IMR-90 (cell line): Measurements from ENCODE around the gene SMC5. TPM values are rescaled to one million over a fixed set of nuclear protein-coding genes. Genes with fewer than 3 reads are reported as not detected.

Experiments
- ATAC-seq: fragments of 200-7000 bp; cut with Tn5 transposase; 2 replicates; pipeline ENCODE4 v1.9.1; 2020; ENCODE audit warnings: low read depth, mild to moderate bottlenecking, moderate library complexity
- BruUV-seq: library from RNA; stranded (reverse); fragments of 400-500 nt; replicated peaks from 2 replicates; lab custom pipeline; 2021; lab: Mats Ljungman, UMichigan
- CTCF ChIA-PET: fragments of 300-600 bp; formaldehyde crosslinking; extraction: SDS; loops from one replicate; lab custom pipeline; 2021; ENCODE audit warnings: antibody characterized with exemption; lab: Yijun Ruan, JAX
- POLR2A ChIA-PET: fragments of 300-600 bp; sonication (Branson Sonifier 250); formaldehyde crosslinking; loops from one replicate; lab custom pipeline; 2022; ENCODE audit warnings: antibody characterized with exemption; ENCODE audit not compliant: unreplicated experiment; lab: Charles Lee
- DNase-seq: peaks from one replicate; pipeline ENCODE4 v3.0.0; 2013
- H2AFZ ChIP-seq: replicated peaks from 2 replicates; pipeline ENCODE3; 2013; ENCODE audit warnings: low read length, mild to moderate bottlenecking; ENCODE audit not compliant: poor library complexity
- H2AK5ac ChIP-seq: 2 replicates; pipeline ENCODE4 v1.6.1; 2013; ENCODE audit warnings: low read depth, low read length, inconsistent platforms
- H2AK9ac ChIP-seq: replicated peaks from 2 replicates; pipeline ENCODE3; 2013; ENCODE audit warnings: mild to moderate bottlenecking, low read depth, low read length, moderate library complexity; ENCODE audit not compliant: poor library complexity
- H2BK120ac ChIP-seq: 2 replicates; pipeline ENCODE4 v1.6.1; 2013; ENCODE audit warnings: low read depth, low read length, inconsistent platforms
- H2BK15ac ChIP-seq: 3 replicates; pipeline ENCODE4 v1.6.1; 2013; ENCODE audit warnings: low read depth, low read length, inconsistent platforms
- H2BK20ac ChIP-seq: 2 replicates; pipeline ENCODE4 v1.6.1; 2013; ENCODE audit warnings: low read depth, mild to moderate bottlenecking, inconsistent platforms, low read length, moderate library complexity
- H2BK5ac ChIP-seq: 2 replicates; pipeline ENCODE4 v1.6.1; 2013; ENCODE audit warnings: mild to moderate bottlenecking, low read depth, low read length, inconsistent platforms; ENCODE audit not compliant: poor library complexity, severe bottlenecking
- H3K14ac ChIP-seq: replicated peaks from 2 replicates; pipeline ENCODE4 v1.6.1; 2013; ENCODE audit warnings: low read depth, low read length, inconsistent platforms
- H3K18ac ChIP-seq: 2 replicates; pipeline ENCODE4 v1.6.1; 2013; ENCODE audit warnings: low read depth, low read length, control low read depth
- H3K23ac ChIP-seq: 2 replicates; pipeline ENCODE4 v1.6.1; 2013; ENCODE audit warnings: low read depth, low read length, inconsistent platforms
- H3K27ac ChIP-seq: 2 replicates; pipeline ENCODE4 v1.5.1; 2013; ENCODE audit warnings: mild to moderate bottlenecking, control low read depth, low read length; ENCODE audit not compliant: insufficient read depth
- H3K27me3 ChIP-seq: 2 replicates; pipeline ENCODE4 v1.6.1; 2013; ENCODE audit warnings: low read length; ENCODE audit not compliant: control insufficient read depth, insufficient read depth
- H3K36me3 ChIP-seq: 2 replicates; pipeline ENCODE4 v1.6.1; 2013; ENCODE audit warnings: low read length, mixed read lengths; ENCODE audit not compliant: control insufficient read depth, insufficient read depth
- H3K4ac ChIP-seq: 2 replicates; pipeline ENCODE4 v1.6.1; 2013; ENCODE audit warnings: low read depth, low read length, inconsistent platforms
- H3K4me1 ChIP-seq: 2 replicates; pipeline ENCODE4 v1.6.1; 2013; ENCODE audit warnings: low read length, mixed read lengths; ENCODE audit not compliant: control insufficient read depth, insufficient read depth
- H3K4me2 ChIP-seq: 2 replicates; pipeline ENCODE4 v1.6.1; 2013; ENCODE audit warnings: low read depth, mild to moderate bottlenecking, control low read depth, low read length, moderate library complexity
- H3K4me3 ChIP-seq: 2 replicates; pipeline ENCODE4 v1.5.1; 2013; ENCODE audit warnings: low read depth, mild to moderate bottlenecking, control low read depth, low read length, moderate library complexity; ENCODE audit not compliant: insufficient read depth
- H3K56ac ChIP-seq: 2 replicates; pipeline ENCODE4 v1.6.1; 2013; ENCODE audit warnings: low read length, inconsistent platforms; ENCODE audit not compliant: insufficient read depth; ENCODE audit errors: extremely low read depth
- H3K79me1 ChIP-seq, 2 experiments: 2 replicates each; pipeline ENCODE4 v1.6.1; 2013; ENCODE audit warnings: low read length in 2 of 2, inconsistent platforms in 1 of 2, low read depth in 1 of 2
- H3K9ac ChIP-seq: 2 replicates; pipeline ENCODE4 v1.6.1; 2013; ENCODE audit warnings: low read depth, low read length, control low read depth
- H3K9me1 ChIP-seq: 2 replicates; pipeline ENCODE4 v1.6.1; 2013; ENCODE audit warnings: low read length, inconsistent platforms; ENCODE audit not compliant: insufficient read depth
- H3K9me3 ChIP-seq: 2 replicates; pipeline ENCODE4 v1.6.1; 2013; ENCODE audit warnings: low read length; ENCODE audit not compliant: control insufficient read depth, insufficient read depth
- H4K20me1 ChIP-seq: 2 replicates; pipeline ENCODE4 v1.6.1; 2013; ENCODE audit warnings: low read length, inconsistent platforms; ENCODE audit not compliant: insufficient read depth
- H4K5ac ChIP-seq: 2 replicates; pipeline ENCODE4 v1.6.1; 2013; ENCODE audit warnings: mild to moderate bottlenecking, low read depth, low read length, control low read depth
- H4K8ac ChIP-seq, 2 experiments: 2 replicates each; pipeline ENCODE4 v1.6.1; 2013; ENCODE audit warnings: low read depth in 2 of 2, low read length in 2 of 2, control low read depth in 1 of 2, inconsistent platforms in 1 of 2
- H4K91ac ChIP-seq: 2 replicates; pipeline ENCODE4 v1.6.1; 2013; ENCODE audit warnings: low read depth, low read length, inconsistent platforms; ENCODE audit not compliant: insufficient read depth
- BHLHE40 ChIP-seq: fragments of 150-350 bp; IDR thresholded peaks from 2 replicates; pipeline ENCODE4 v1.6.1; 2016; ENCODE audit warnings: mild to moderate bottlenecking, low read depth, low read length
- CEBPB ChIP-seq: IDR thresholded peaks from 2 replicates; pipeline ENCODE4 v1.6.1; 2012; ENCODE audit warnings: low read depth, low read length, improper control_type of control experiment
- CHD1 ChIP-seq: IDR thresholded peaks from 2 replicates; pipeline ENCODE4 v1.6.1; 2012; ENCODE audit warnings: low read depth, low read length, improper control_type of control experiment
- FOS ChIP-seq: fragments of 150-350 bp; IDR thresholded peaks from 2 replicates; pipeline ENCODE4 v1.6.1; 2016; ENCODE audit warnings: low read depth, low read length
- MXI1 ChIP-seq: IDR thresholded peaks from 2 replicates; pipeline ENCODE4 v1.6.1; 2012; ENCODE audit warnings: low read depth, mild to moderate bottlenecking, low read length, moderate library complexity, borderline replicate concordance
- NFE2L2 ChIP-seq: fragments of 150-350 bp; IDR thresholded peaks from 2 replicates; pipeline ENCODE4 v1.6.1; 2016; ENCODE audit warnings: low read depth, mild to moderate bottlenecking, low read length
- POLR2A ChIP-seq: IDR thresholded peaks from 2 replicates; pipeline ENCODE4 v1.6.1; 2012; ENCODE audit warnings: mild to moderate bottlenecking, low read depth, low read length
- RFX5 ChIP-seq: IDR thresholded peaks from 2 replicates; pipeline ENCODE4 v1.8.0; 2012; ENCODE audit warnings: low read depth, mild to moderate bottlenecking, low read length, moderate library complexity
- SMC3 ChIP-seq: fragments of 150-350 bp; IDR thresholded peaks from 2 replicates; pipeline ENCODE4 v1.6.1; 2016; ENCODE audit warnings: low read depth, mild to moderate bottlenecking, antibody characterized with exemption, low read length, moderate library complexity
- WGBS, 2 experiments: methylation state at CpG; one replicate each; pipeline versions ENCODE4 v1.1.5 to v1.1.7; 2013; ENCODE audit warnings: missing lambda C conversion rate in 2 of 2; ENCODE audit not compliant: insufficient read length in 1 of 2; ENCODE audit errors: extremely low coverage in 2 of 2; 5-methylcytosine and 5-hydroxymethylcytosine counted together
- dilution Hi-C: fragments of 300-500 bp; cut with HindIII; formaldehyde crosslinking; loops from one replicate; pipeline ENCODE4 v1.14.3; 2018; ENCODE audit warnings: low sequenced_read_pairs; ENCODE audit not compliant: unreplicated experiment
- in situ Hi-C: fragments of 300-500 bp; cut with MboI; formaldehyde crosslinking; loops from 3 replicates; pipeline ENCODE4 v1.14.3; 2019; ENCODE audit warnings: low sequenced_read_pairs, inconsistent platforms, mixed read lengths
- intact Hi-C: fragments of 100-400 bp; cut with micrococcal nuclease; formaldehyde crosslinking; loops from 2 replicates; pipeline ENCODE4 v1.10.0; 2022
- polyA plus RNA-seq, 3 experiments: library from polyadenylated mRNA; depleted of rRNA; stranded (reverse); fragments of >200 nt; gene quantifications; 2 replicates each; pipeline ENCODE4 v1.2.3, GENCODE V29; 2012; ENCODE audit warnings: low replicate concordance in 1 of 3
- total RNA-seq: library from RNA; depleted of rRNA; stranded (reverse); fragments of >200 nt; gene quantifications from 2 replicates; pipeline ENCODE4 v1.2.3, GENCODE V29; 2012
- TF ChIP-seq, protein P1 (sequence below): fragments of 150-350 bp; IDR thresholded peaks from 2 replicates; pipeline ENCODE4 v1.6.1; 2016; ENCODE audit warnings: low read depth, mild to moderate bottlenecking, low read length, moderate library complexity, borderline replicate concordance
- TF ChIP-seq, protein P2 (sequence below): conservative IDR thresholded peaks from 2 replicates; pipeline ENCODE4 v1.5.1; 2012; ENCODE audit warnings: mild to moderate bottlenecking, low read depth, low read length, improper control_type of control experiment
- TF ChIP-seq, protein P3 (sequence below): fragments of 150-350 bp; IDR thresholded peaks from 2 replicates; pipeline ENCODE4 v1.6.1; 2017; ENCODE audit warnings: mild to moderate bottlenecking, antibody characterized with exemption, low read length, low read depth

SMC5 gene
- total and polyA plus RNA-seq, 2 of the 4 experiments (the other 2 are of a cell fraction) = 12.0 to 13.3 TPM

DNA sequence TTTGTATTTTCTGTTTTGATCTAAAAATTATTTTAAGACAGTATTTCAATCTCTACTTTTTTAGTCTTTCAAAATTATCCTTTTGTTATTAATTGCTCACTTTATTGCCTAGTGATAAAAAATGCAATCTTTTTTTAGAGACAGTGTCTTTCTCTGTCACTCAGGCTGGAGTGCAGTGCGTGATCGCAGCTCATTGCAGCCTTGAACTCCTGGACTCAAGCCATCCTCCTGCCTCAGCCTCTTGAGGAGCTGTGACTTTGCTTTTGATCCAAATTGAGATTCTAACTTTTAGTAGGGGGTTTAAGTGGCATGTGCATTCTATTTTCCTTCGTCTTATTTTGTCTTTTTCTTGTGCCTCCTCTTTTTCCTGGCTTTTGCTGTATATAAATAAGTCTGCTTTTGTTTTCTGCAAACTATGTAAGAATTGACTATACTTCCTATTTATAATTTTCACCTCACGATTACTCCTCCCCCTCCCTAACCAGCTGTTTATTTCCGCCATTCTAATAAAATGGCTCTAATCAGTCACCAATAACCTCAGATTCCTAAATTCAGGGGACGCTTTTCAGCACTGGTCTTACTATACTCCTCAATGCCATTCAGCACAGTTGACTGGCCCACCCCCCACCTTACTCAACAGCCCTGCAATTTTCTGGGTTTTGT lies 123.4 kb downstream of the SMC5 start:
- POLR2A ChIA-PET = no interaction called here
- H3K4ac ChIP-seq = no peak overlapping the region
- peaks cover 16% of the 10 kb centered on the region for H3K36me3 ChIP-seq
- BruUV-seq = no TSS peak
- no peak overlapping the region for H3K14ac ChIP-seq
- H2BK20ac ChIP-seq = no peak overlapping the region
- H2BK120ac ChIP-seq = no peak overlapping the region
- H4K5ac ChIP-seq = no peak overlapping the region
- H3K9me1 ChIP-seq = 0 out of 2 replicates have a peak, but pooled peaks cover 3% of the 10 kb centered on the region
- no peak overlapping the region for H3K56ac ChIP-seq
- H2AK9ac ChIP-seq = no peak overlapping the region
- TF ChIP-seq NFE2L2 (no peak), FOS (no peak), CEBPB (no peak), SMC3 (no peak), CHD1 (no peak), BHLHE40 (no peak), MXI1 (no peak), POLR2A (no peak; the same call in 1 of the 2 replicates), RFX5 (no peak)
- TF ChIP-seq, protein P1, sequence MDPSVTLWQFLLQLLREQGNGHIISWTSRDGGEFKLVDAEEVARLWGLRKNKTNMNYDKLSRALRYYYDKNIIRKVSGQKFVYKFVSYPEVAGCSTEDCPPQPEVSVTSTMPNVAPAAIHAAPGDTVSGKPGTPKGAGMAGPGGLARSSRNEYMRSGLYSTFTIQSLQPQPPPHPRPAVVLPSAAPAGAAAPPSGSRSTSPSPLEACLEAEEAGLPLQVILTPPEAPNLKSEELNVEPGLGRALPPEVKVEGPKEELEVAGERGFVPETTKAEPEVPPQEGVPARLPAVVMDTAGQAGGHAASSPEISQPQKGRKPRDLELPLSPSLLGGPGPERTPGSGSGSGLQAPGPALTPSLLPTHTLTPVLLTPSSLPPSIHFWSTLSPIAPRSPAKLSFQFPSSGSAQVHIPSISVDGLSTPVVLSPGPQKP = no peak
- TF ChIP-seq, protein P2, sequence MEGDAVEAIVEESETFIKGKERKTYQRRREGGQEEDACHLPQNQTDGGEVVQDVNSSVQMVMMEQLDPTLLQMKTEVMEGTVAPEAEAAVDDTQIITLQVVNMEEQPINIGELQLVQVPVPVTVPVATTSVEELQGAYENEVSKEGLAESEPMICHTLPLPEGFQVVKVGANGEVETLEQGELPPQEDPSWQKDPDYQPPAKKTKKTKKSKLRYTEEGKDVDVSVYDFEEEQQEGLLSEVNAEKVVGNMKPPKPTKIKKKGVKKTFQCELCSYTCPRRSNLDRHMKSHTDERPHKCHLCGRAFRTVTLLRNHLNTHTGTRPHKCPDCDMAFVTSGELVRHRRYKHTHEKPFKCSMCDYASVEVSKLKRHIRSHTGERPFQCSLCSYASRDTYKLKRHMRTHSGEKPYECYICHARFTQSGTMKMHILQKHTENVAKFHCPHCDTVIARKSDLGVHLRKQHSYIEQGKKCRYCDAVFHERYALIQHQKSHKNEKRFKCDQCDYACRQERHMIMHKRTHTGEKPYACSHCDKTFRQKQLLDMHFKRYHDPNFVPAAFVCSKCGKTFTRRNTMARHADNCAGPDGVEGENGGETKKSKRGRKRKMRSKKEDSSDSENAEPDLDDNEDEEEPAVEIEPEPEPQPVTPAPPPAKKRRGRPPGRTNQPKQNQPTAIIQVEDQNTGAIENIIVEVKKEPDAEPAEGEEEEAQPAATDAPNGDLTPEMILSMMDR = no peak
- TF ChIP-seq, protein P3, sequence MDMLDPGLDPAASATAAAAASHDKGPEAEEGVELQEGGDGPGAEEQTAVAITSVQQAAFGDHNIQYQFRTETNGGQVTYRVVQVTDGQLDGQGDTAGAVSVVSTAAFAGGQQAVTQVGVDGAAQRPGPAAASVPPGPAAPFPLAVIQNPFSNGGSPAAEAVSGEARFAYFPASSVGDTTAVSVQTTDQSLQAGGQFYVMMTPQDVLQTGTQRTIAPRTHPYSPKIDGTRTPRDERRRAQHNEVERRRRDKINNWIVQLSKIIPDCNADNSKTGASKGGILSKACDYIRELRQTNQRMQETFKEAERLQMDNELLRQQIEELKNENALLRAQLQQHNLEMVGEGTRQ = no peak
- intact Hi-C loops = no loop called here
- 96 to 100% methylated on average over 2 of the region's 6 CpGs for WGBS, 2 experiments
- H2BK5ac ChIP-seq = no peak overlapping the region
- no peaks in the 10 kb centered on the region for H3K27me3 ChIP-seq
- no peak overlapping the region for H3K23ac ChIP-seq
- no peak overlapping the region for H4K8ac ChIP-seq
- ATAC-seq = no peak
- no peak overlapping the region for H3K4me3 ChIP-seq
- H2BK15ac ChIP-seq = no peak overlapping the region
- no peak overlapping the region for H3K27ac ChIP-seq
- no peak overlapping the region for H3K18ac ChIP-seq
- no peak overlapping the region for H3K4me2 ChIP-seq
- CTCF ChIA-PET = no interaction called here
- H3K9me3 ChIP-seq = no peaks in the 10 kb centered on the region
- H4K91ac ChIP-seq = no peak overlapping the region
- H2AFZ ChIP-seq = no peak overlapping the region
- in situ Hi-C loops = no loop called here
- dilution Hi-C loops = no loop called here
- H3K4me1 ChIP-seq = no peaks in the 10 kb centered on the region
- H4K20me1 ChIP-seq = peaks cover 3% of the 10 kb centered on the region; the same call in 1 of the 2 replicates
- no peak overlapping the region for H2AK5ac ChIP-seq
- DNase-seq = no peak
- no peak overlapping the region for H3K9ac ChIP-seq
- peaks cover 0 to 15% of the 10 kb centered on the region in 2 experiments; a peak in 2 of 4 replicates for H3K79me1 ChIP-seq
